ENCODE measurements around the gene SORCS3. TPM values are rescaled to one million over a fixed set of nuclear protein-coding genes. Genes with fewer than 3 reads are reported as not detected.

The SORCS3 gene
- total RNA-seq, 1 experiment from 2014 or later: 0.04 TPM

GRCh38 chr10:105112862-105113261 lies 471.8 kb downstream of the SORCS3 start:
- no peak overlapping the region for H3K4me2 ChIP-seq (ENCODE audit: insufficient read depth, insufficient read length, low read length)
- no peak overlapping the region for H3K18ac ChIP-seq (ENCODE audit: insufficient read length, low read depth, low read length)
- no peak overlapping the region for H2AFZ ChIP-seq (ENCODE audit: low read length)
- no peak overlapping the region for H3K9ac ChIP-seq (ENCODE audit: extremely low read depth, insufficient read length, low read length)
- no peak overlapping the region for H4K5ac ChIP-seq (ENCODE audit: insufficient read length, low read depth, low read length)
- H3K4me1 ChIP-seq (ENCODE audit: insufficient read depth, low read length): peaks cover 3% of the 10 kb centered on the region
- Mint-ChIP-seq H3K4me3 (no peak overlapping the region), H3K9me3 (peaks cover 3 to 4% of the 10 kb centered on the region in 2 experiments; a peak in 4 of 5 replicates), H3K36me3 (ENCODE audit: insufficient read depth in 1 of 3, low read depth in 3 of 3) (peaks cover 2 to 14% (median 5%) of the 10 kb centered on the region in 3 experiments; a peak in 5 of 7 replicates), H3K27ac (no peak overlapping the region), H3K4me1 (peaks cover 22 to 25% of the 10 kb centered on the region in 2 experiments), H3K27me3 (ENCODE audit: low read depth) (no peaks in the 10 kb centered on the region)
- no peaks in the 10 kb centered on the region for H3K27me3 ChIP-seq (ENCODE audit: insufficient read depth, low read length)
- no CpG with 5 or more reads among the region's 6 CpGs for WGBS (ENCODE audit: extremely low coverage, insufficient read length, low lambda C conversion rate)
- no peak overlapping the region for H4K8ac ChIP-seq (replicated peaks; ENCODE audit: insufficient read length, low read depth, low read length)
- H3K23me2 ChIP-seq (ENCODE audit: insufficient read length, low read depth, low read length, poor library complexity, severe bottlenecking): no peaks in the 10 kb centered on the region
- H3K14ac ChIP-seq (ENCODE audit: insufficient read depth, low read length): no peak overlapping the region
- H2BK120ac ChIP-seq (ENCODE audit: low read depth, low read length, poor library complexity, severe bottlenecking): no peak overlapping the region
- no peaks in the 10 kb centered on the region for H4K20me1 ChIP-seq (ENCODE audit: control insufficient read depth, insufficient read depth, insufficient read length)
- no peak overlapping the region for H3T11ph ChIP-seq (ENCODE audit: low read length)
- TF ChIP-seq CTCF (conservative IDR thresholded peaks at IDR 0.05): no peak
- no peaks in the 10 kb centered on the region for H3K79me1 ChIP-seq (ENCODE audit: insufficient read depth, low read depth, low read length, poor library complexity, severe bottlenecking)
- no peak overlapping the region for H3K27ac ChIP-seq (ENCODE audit: insufficient read length, low read depth, low read length)
- H2BK12ac ChIP-seq (ENCODE audit: insufficient read length, low read depth, low read length): no peak overlapping the region
- no peak overlapping the region for H3K23ac ChIP-seq (ENCODE audit: insufficient read length, low read depth, low read length)
- no peak overlapping the region for H3K4ac ChIP-seq (ENCODE audit: low read depth, low read length)
- H4K91ac ChIP-seq (ENCODE audit: insufficient read length, low read depth, low read length): no peak overlapping the region
- H3K9me3 ChIP-seq (ENCODE audit: control insufficient read depth, low read depth, low read length): no peaks in the 10 kb centered on the region
- no peak overlapping the region for H3K56ac ChIP-seq (ENCODE audit: insufficient read length, low read depth, low read length)
- H3K79me2 ChIP-seq (ENCODE audit: insufficient read depth, low read length): no peaks in the 10 kb centered on the region
- H2BK20ac ChIP-seq (ENCODE audit: low read depth, low read length, poor library complexity, severe bottlenecking): no peak overlapping the region
- H2BK15ac ChIP-seq (ENCODE audit: low read depth, low read length): no peak overlapping the region
- H2BK5ac ChIP-seq (ENCODE audit: insufficient read length, low read length): no peak overlapping the region
- no peak overlapping the region for H2AK5ac ChIP-seq (ENCODE audit: insufficient read length, low read length)
- no peak for DNase-seq

Data from H9 (cell line).